ENCODE measurements around the gene SHISA9. TPM values are rescaled to one million over a fixed set of nuclear protein-coding genes. Genes with fewer than 3 reads are reported as not detected.

Gene SHISA9
- total RNA-seq, 1 donor from 2014 or later, result not detected

- H3K27me3 ChIP-seq (ENCODE audit: control insufficient read depth in 3 of 3, insufficient read depth in 3 of 3, low read length in 3 of 3), result no peaks in the 10 kb centered on the region
- H3K36me3 ChIP-seq (ENCODE audit: control insufficient read depth in 3 of 3, insufficient read depth in 3 of 3, low read length in 3 of 3), result no peaks in the 10 kb centered on the region
- H3K9ac ChIP-seq (ENCODE audit: low read depth in 1 of 3, low read length in 3 of 3), result no peak overlapping the region
- no peak overlapping the region for H3K27ac ChIP-seq (ENCODE audit: low read depth, low read length)
- no peak overlapping the region for H3K4me3 ChIP-seq (ENCODE audit: low read length in 3 of 3)
- no peaks in the 10 kb centered on the region for H3K4me1 ChIP-seq (ENCODE audit: control insufficient read depth in 3 of 3, insufficient read depth in 3 of 3, low read length in 3 of 3)
- H3K9me3 ChIP-seq (ENCODE audit: control insufficient read depth in 3 of 3, low read length in 3 of 3), result no peaks in the 10 kb centered on the region
These were observed 368.0 kb downstream of the SHISA9 start for GRCh38 chr16:13269359-13269758.

GRCh38 chr16:13269905-13270528 is 368.6 kb downstream of the SHISA9 start:
- Histone ChIP-seq H3K36me3 (ENCODE audit: control insufficient read depth in 3 of 3, insufficient read depth in 3 of 3, low read length in 3 of 3) (no peaks in the 10 kb centered on the region), H3K9me3 (ENCODE audit: control insufficient read depth in 3 of 3, low read length in 3 of 3) (no peaks in the 10 kb centered on the region), H3K4me1 (ENCODE audit: control insufficient read depth in 3 of 3, insufficient read depth in 3 of 3, low read length in 3 of 3) (no peaks in the 10 kb centered on the region), H3K9ac (ENCODE audit: low read depth in 1 of 3, low read length in 3 of 3) (no peak overlapping the region), H3K4me3 (ENCODE audit: low read length in 3 of 3) (no peak overlapping the region), H3K27me3 (ENCODE audit: control insufficient read depth in 3 of 3, insufficient read depth in 3 of 3, low read length in 3 of 3) (no peaks in the 10 kb centered on the region), H3K27ac (ENCODE audit: low read depth, low read length) (no peak overlapping the region)

GRCh38 chr16:13270602-13271001 is 369.2 kb downstream of the SHISA9 start:
- Histone ChIP-seq H3K4me1 (ENCODE audit: control insufficient read depth in 3 of 3, insufficient read depth in 3 of 3, low read length in 3 of 3) (no peaks in the 10 kb centered on the region), H3K36me3 (ENCODE audit: control insufficient read depth in 3 of 3, insufficient read depth in 3 of 3, low read length in 3 of 3) (no peaks in the 10 kb centered on the region), H3K27me3 (ENCODE audit: control insufficient read depth in 3 of 3, insufficient read depth in 3 of 3, low read length in 3 of 3) (no peaks in the 10 kb centered on the region), H3K4me3 (ENCODE audit: low read length in 3 of 3) (no peak overlapping the region), H3K9me3 (ENCODE audit: control insufficient read depth in 3 of 3, low read length in 3 of 3) (no peaks in the 10 kb centered on the region), H3K9ac (ENCODE audit: low read depth in 1 of 3, low read length in 3 of 3) (no peak overlapping the region), H3K27ac (ENCODE audit: low read depth, low read length) (no peak overlapping the region)

GRCh38 chr16:13289515-13289914 is 388.1 kb downstream of the SHISA9 start:
- no peak overlapping the region for H3K9ac ChIP-seq (ENCODE audit: low read depth in 1 of 3, low read length in 3 of 3)
- no peak overlapping the region for H3K4me3 ChIP-seq (ENCODE audit: low read length in 3 of 3)
- no peak overlapping the region for H3K27ac ChIP-seq (ENCODE audit: low read depth, low read length)
- no peaks in the 10 kb centered on the region for H3K36me3 ChIP-seq (ENCODE audit: control insufficient read depth in 3 of 3, insufficient read depth in 3 of 3, low read length in 3 of 3)
- H3K4me1 ChIP-seq (ENCODE audit: control insufficient read depth in 3 of 3, insufficient read depth in 3 of 3, low read length in 3 of 3), result no peaks in the 10 kb centered on the region
- H3K9me3 ChIP-seq (ENCODE audit: control insufficient read depth in 3 of 3, low read length in 3 of 3), result no peaks in the 10 kb centered on the region
- H3K27me3 ChIP-seq (ENCODE audit: control insufficient read depth in 3 of 3, insufficient read depth in 3 of 3, low read length in 3 of 3), result no peaks in the 10 kb centered on the region

Other genes with a start within 250 kb of the SHISA9 start
- gene CPPED1, start 97.7 kb upstream of the SHISA9 start, total RNA-seq, result 6.3 TPM